ENCODE measurements around the gene PDE2A. TPM values are rescaled to one million over a fixed set of nuclear protein-coding genes. Genes with fewer than 3 reads are reported as not detected.

Gene PDE2A
- total and polyA plus RNA-seq, 5 donors: 32.1 to 43.9 (median 37.1) TPM

GRCh38 chr11:72595292-72595684, 78.9 kb downstream of the PDE2A start:
- DNase-seq (no peak), ATAC-seq (no peak)
- Histone ChIP-seq H3K27me3 (ENCODE audit: control insufficient read depth, insufficient read depth) (no peaks in the 10 kb centered on the region), H3K27ac (ENCODE audit: low read length) (no peak overlapping the region), H3K4me1 (ENCODE audit: control insufficient read depth, insufficient read depth, low read length) (no peaks in the 10 kb centered on the region), H3K9me3 (ENCODE audit: control insufficient read depth, low read length) (no peaks in the 10 kb centered on the region), H3K4me3 (ENCODE audit: low read length) (no peak overlapping the region)
- 67% methylated on average over 9 of the region's 9 CpGs for WGBS
- intact Hi-C loops (cut with DNase I): loop anchor here in 1 of 4 donors (5.0 kb wide), 1 partner anchor 47 kb away; no protein-coding TSS in a partner anchor

- H3K4me3 ChIP-seq (ENCODE audit: low read length): no peak overlapping the region
- no peaks in the 10 kb centered on the region for H3K27me3 ChIP-seq (ENCODE audit: control insufficient read depth, insufficient read depth)
- intact Hi-C loops (cut with DNase I): loop anchor here in 1 of 4 donors (5.0 kb wide), 1 partner anchor 48 kb away; no protein-coding TSS in a partner anchor
- H3K9me3 ChIP-seq (ENCODE audit: control insufficient read depth, low read length): no peaks in the 10 kb centered on the region
- no peak overlapping the region for H3K27ac ChIP-seq (ENCODE audit: low read length)
- DNase-seq (peak in 1 of 3 donors; percentile 12), ATAC-seq (no peak)
- WGBS: 77% methylated on average over 8 of the region's 8 CpGs
- no peaks in the 10 kb centered on the region for H3K4me1 ChIP-seq (ENCODE audit: control insufficient read depth, insufficient read depth, low read length)
Measured at GRCh38 chr11:72594493-72595291, 79.5 kb downstream of the PDE2A start.

- WGBS: 88% methylated on average over 8 of the region's 8 CpGs
- H3K4me1 ChIP-seq (ENCODE audit: control insufficient read depth, insufficient read depth, low read length): no peaks in the 10 kb centered on the region
- intact Hi-C loops (cut with DNase I): no loop called here
- H3K27me3 ChIP-seq (ENCODE audit: control insufficient read depth, insufficient read depth): no peaks in the 10 kb centered on the region
- no peak for ATAC-seq
- H3K9me3 ChIP-seq (ENCODE audit: control insufficient read depth, low read length): no peaks in the 10 kb centered on the region
- peak in 1 of 3 donors; percentile 4 for DNase-seq
- no peak overlapping the region for H3K27ac ChIP-seq (ENCODE audit: low read length)
- no peak overlapping the region for H3K4me3 ChIP-seq (ENCODE audit: low read length)
Measured at GRCh38 chr11:72592698-72593495, 81.3 kb downstream of the PDE2A start.

- no peaks in the 10 kb centered on the region for H3K9me3 ChIP-seq (ENCODE audit: control insufficient read depth, low read length)
- H3K27me3 ChIP-seq (ENCODE audit: control insufficient read depth, insufficient read depth): no peaks in the 10 kb centered on the region
- intact Hi-C loops (cut with DNase I): no loop called here
- WGBS: 52% methylated on average over 10 of the region's 10 CpGs
- DNase-seq (peak in 1 of 3 donors; percentile 32), ATAC-seq (no peak)
- no peak overlapping the region for H3K27ac ChIP-seq (ENCODE audit: low read length)
- H3K4me3 ChIP-seq (ENCODE audit: low read length): no peak overlapping the region
- no peaks in the 10 kb centered on the region for H3K4me1 ChIP-seq (ENCODE audit: control insufficient read depth, insufficient read depth, low read length)
Measured at GRCh38 chr11:72591785-72592502, 82.3 kb downstream of the PDE2A start.

GRCh38 chr11:72591023-72591422, 83.2 kb downstream of the PDE2A start:
- intact Hi-C loops (cut with DNase I): no loop called here
- H3K4me3 ChIP-seq (ENCODE audit: low read length): no peak overlapping the region
- no peak for ATAC-seq
- H3K9me3 ChIP-seq (ENCODE audit: control insufficient read depth, low read length): no peaks in the 10 kb centered on the region
- H3K4me1 ChIP-seq (ENCODE audit: control insufficient read depth, insufficient read depth, low read length): no peaks in the 10 kb centered on the region
- H3K27me3 ChIP-seq (ENCODE audit: control insufficient read depth, insufficient read depth): no peaks in the 10 kb centered on the region
- no peak overlapping the region for H3K27ac ChIP-seq (ENCODE audit: low read length)
- WGBS: 66% methylated on average over 5 of the region's 5 CpGs
- peak in 1 of 3 donors; percentile 5 for DNase-seq

- Histone ChIP-seq H3K9me3 (ENCODE audit: control insufficient read depth, low read length) (no peaks in the 10 kb centered on the region), H3K4me3 (ENCODE audit: low read length) (peak overlapping the region; percentile 10), H3K4me1 (ENCODE audit: control insufficient read depth, insufficient read depth, low read length) (no peaks in the 10 kb centered on the region), H3K27ac (ENCODE audit: low read length) (no peak overlapping the region), H3K27me3 (ENCODE audit: control insufficient read depth, insufficient read depth) (no peaks in the 10 kb centered on the region)
- 23% methylated on average over 74 of the region's 74 CpGs for WGBS
- ATAC-seq (peak in 1 of 2 donors; percentile 34), DNase-seq (peak in 2 of 3 donors; percentile 72 to 75)
- intact Hi-C loops (cut with DNase I): loop anchor here in 3 of 4 donors (5.0 kb wide), 3 partner anchors 52 to 92 kb away; no protein-coding TSS in a partner anchor
Measured at GRCh38 chr11:72589802-72590761, 84.1 kb downstream of the PDE2A start.

GRCh38 chr11:72588421-72589410, 85.5 kb downstream of the PDE2A start:
- ATAC-seq: no peak
- Histone ChIP-seq H3K27me3 (ENCODE audit: control insufficient read depth, insufficient read depth) (no peaks in the 10 kb centered on the region), H3K9me3 (ENCODE audit: control insufficient read depth, low read length) (no peaks in the 10 kb centered on the region), H3K27ac (ENCODE audit: low read length) (no peak overlapping the region), H3K4me3 (ENCODE audit: low read length) (no peak overlapping the region), H3K4me1 (ENCODE audit: control insufficient read depth, insufficient read depth, low read length) (no peaks in the 10 kb centered on the region)
- WGBS: 90% methylated on average over 7 of the region's 7 CpGs
- DNase-seq: peak in 1 of 3 donors; percentile 8
- intact Hi-C loops (cut with DNase I): loop anchor here in 3 of 4 donors (5.0 kb wide), 3 partner anchors 54 to 94 kb away; no protein-coding TSS in a partner anchor

- Histone ChIP-seq H3K27ac (ENCODE audit: low read length) (no peak overlapping the region), H3K4me3 (ENCODE audit: low read length) (no peak overlapping the region), H3K4me1 (ENCODE audit: control insufficient read depth, insufficient read depth, low read length) (no peaks in the 10 kb centered on the region), H3K27me3 (ENCODE audit: control insufficient read depth, insufficient read depth) (no peaks in the 10 kb centered on the region), H3K9me3 (ENCODE audit: control insufficient read depth, low read length) (no peaks in the 10 kb centered on the region)
- DNase-seq: peak in 1 of 3 donors; percentile 22
- WGBS: 87% methylated on average over 1 of the region's 1 CpG
- ATAC-seq: no peak
- intact Hi-C loops (cut with DNase I): loop anchor here in 3 of 4 donors (5.0 kb wide), 3 partner anchors 55 to 95 kb away; no protein-coding TSS in a partner anchor
Measured at GRCh38 chr11:72587696-72588095, 86.5 kb downstream of the PDE2A start.
